GM12891 (cell line): ENCODE results near the gene HLA-DOB.

Experiments used
- DNase-seq: peaks from one replicate; pipeline ENCODE4 v3.0.0; 2011; ENCODE audit warnings: low spot score; ENCODE audit not compliant: insufficient read length
- FAIRE-seq: peaks from 2 replicates; lab custom pipeline; 2011; peaks lifted over from hg19 to GRCh38; lab: Jason Lieb, UNC
- PAX5 ChIP-seq: IDR thresholded peaks from 2 replicates; pipeline ENCODE4 v1.6.1; 2011; ENCODE audit warnings: low read length, moderate library complexity, mild to moderate bottlenecking; ENCODE audit not compliant: insufficient read depth, severe bottlenecking
- POLR2A ChIP-seq: IDR thresholded peaks from 2 replicates; pipeline ENCODE4 v1.6.1; 2011; ENCODE audit warnings: low read depth, low read length, control low read depth
- POLR2AphosphoS5 ChIP-seq: IDR thresholded peaks from 2 replicates; pipeline ENCODE4 v1.6.1; 2011; ENCODE audit warnings: low read depth, low read length, control low read depth
- POU2F2 ChIP-seq: IDR thresholded peaks from 2 replicates; pipeline ENCODE4 v1.6.1; 2011; ENCODE audit warnings: low read depth, mild to moderate bottlenecking, control low read depth, low read length, moderate library complexity
- SPI1 ChIP-seq: IDR thresholded peaks from 2 replicates; pipeline ENCODE4 v1.6.1; 2011; ENCODE audit warnings: low read depth, low read length, control low read depth
- TAF1 ChIP-seq: IDR thresholded peaks from 2 replicates; pipeline ENCODE4 v1.6.1; 2011; ENCODE audit warnings: low read depth, low read length, control low read depth

Gene HLA-DOB

GRCh38 chr6:32843979-32844838 is 27.4 kb upstream of the HLA-DOB start, which contains the start of gene PSMB8:
PSMB8 (minus strand) TSS chr6:32844047; CDS start chr6:32843996, 51 bp downstream.
- FAIRE-seq: peak; percentile 100
- DNase-seq: peak; percentile 81
- TF ChIP-seq POLR2A (peak; percentile 91), PAX5 (peak; percentile 95), POU2F2 (peak; percentile 81), POLR2AphosphoS5 (peak; percentile 86), TAF1 (peak; percentile 84), SPI1 (peak; percentile 98)

- TF ChIP-seq POLR2AphosphoS5: no peak
- peak; percentile 68 for TF ChIP-seq SPI1
- no peak for TF ChIP-seq PAX5
- DNase-seq (no peak), FAIRE-seq (peak; percentile 56)
These were observed 26.7 kb upstream of the HLA-DOB start for GRCh38 chr6:32843331-32843978.

- FAIRE-seq: no peak
- TF ChIP-seq POLR2A (0 out of 2 replicates have a peak, but pooled peaks have one; percentile 20), TAF1 (no peak)
- DNase-seq: no peak
These were observed 25.9 kb upstream of the HLA-DOB start for GRCh38 chr6:32842690-32843089.

- FAIRE-seq: peak; percentile 63
- DNase-seq: no peak
- TF ChIP-seq TAF1: no peak
- no peak for TF ChIP-seq POLR2AphosphoS5
These were observed 25.3 kb upstream of the HLA-DOB start for GRCh38 chr6:32842021-32842650.

GRCh38 chr6:32840604-32841246 is 23.9 kb upstream of the HLA-DOB start:
- DNase-seq (no peak), FAIRE-seq (peak; percentile 50)
- TF ChIP-seq SPI1: no peak
- no peak; the same call in 1 of the 2 replicates for TF ChIP-seq TAF1
- no peak; the same call in 1 of the 2 replicates for TF ChIP-seq POLR2A
- no peak for TF ChIP-seq POU2F2
- no peak for TF ChIP-seq POLR2AphosphoS5
- TF ChIP-seq PAX5: no peak

- DNase-seq (no peak), FAIRE-seq (no peak)
- TF ChIP-seq POU2F2: no peak
- TF ChIP-seq PAX5: no peak
- no peak for TF ChIP-seq POLR2AphosphoS5
These were observed 22.6 kb upstream of the HLA-DOB start for GRCh38 chr6:32839356-32839755.

- FAIRE-seq: peak; percentile 91
- DNase-seq: peak; percentile 91
- peak; percentile 57; the same call in 1 of the 2 replicates for TF ChIP-seq TAF1
- peak; percentile 47 for TF ChIP-seq SPI1
- no peak for TF ChIP-seq PAX5
- TF ChIP-seq POLR2A: 0 out of 2 replicates have a peak, but pooled peaks have one; percentile 16
- TF ChIP-seq POU2F2: peak; percentile 75
- TF ChIP-seq POLR2AphosphoS5: peak; percentile 60
These were observed 21.5 kb upstream of the HLA-DOB start, which contains the start of gene TAP2 for GRCh38 chr6:32838114-32838958. TAP2 (minus strand) TSS chr6:32838739; CDS start chr6:32838233, 506 bp downstream.

GRCh38 chr6:32837651-32838113 is 20.9 kb upstream of the HLA-DOB start:
- no peak for FAIRE-seq
- DNase-seq: no peak
- TF ChIP-seq POU2F2 (no peak), PAX5 (no peak), TAF1 (no peak), POLR2AphosphoS5 (no peak), SPI1 (no peak)
